Ishikawa (cell line): ENCODE results near the gene NABP2.
A peak's percentile ranks its signal among the peaks of the same experiment; 100 is the strongest.

Source experiments
- CEBPB ChIP-seq: IDR thresholded peaks from 2 replicates; pipeline ENCODE4 v1.6.1; 2012
- CREB1 ChIP-seq: IDR thresholded peaks from 2 replicates; pipeline ENCODE4 v1.6.1; 2012; ENCODE audit warnings: low read depth
- EGR1 ChIP-seq: IDR thresholded peaks from 2 replicates; pipeline ENCODE4 v1.6.1; 2012
- EP300 ChIP-seq: IDR thresholded peaks from 2 replicates; pipeline ENCODE4 v1.6.1; 2012; ENCODE audit warnings: borderline replicate concordance
- FOXM1 ChIP-seq: IDR thresholded peaks from 2 replicates; pipeline ENCODE4 v1.6.1; 2012; ENCODE audit warnings: low read depth, borderline replicate concordance
- MAX ChIP-seq: IDR thresholded peaks from 2 replicates; pipeline ENCODE4 v1.6.1; 2012
- NFIC ChIP-seq: IDR thresholded peaks from 2 replicates; pipeline ENCODE4 v1.6.1; 2012
- RAD21 ChIP-seq: IDR thresholded peaks from 2 replicates; pipeline ENCODE4 v1.6.1; 2012; ENCODE audit warnings: low read depth
- REST ChIP-seq: IDR thresholded peaks from 2 replicates; pipeline ENCODE4 v1.6.1; 2012; ENCODE audit warnings: low read depth, mild to moderate bottlenecking
- TAF1 ChIP-seq: IDR thresholded peaks from 2 replicates; pipeline ENCODE4 v1.6.1; 2012; ENCODE audit warnings: low read depth, mild to moderate bottlenecking
- TCF12 ChIP-seq: IDR thresholded peaks from 2 replicates; pipeline ENCODE4 v1.6.1; 2012; ENCODE audit warnings: low read depth
- TEAD4 ChIP-seq: IDR thresholded peaks from 2 replicates; pipeline ENCODE4 v1.6.1; 2012
- USF1 ChIP-seq: IDR thresholded peaks from 2 replicates; pipeline ENCODE4 v1.6.1; 2012
- YY1 ChIP-seq: IDR thresholded peaks from 2 replicates; pipeline ENCODE4 v1.6.1; 2012; ENCODE audit warnings: low read depth
- ZBTB7A ChIP-seq: IDR thresholded peaks from 2 replicates; pipeline ENCODE4 v1.6.1; 2012; ENCODE audit warnings: low read depth

Gene NABP2

GRCh38 chr12:56206452-56207166, 17.5 kb upstream of the NABP2 start:
- TF ChIP-seq RAD21 (peak; percentile 67), YY1 (no peak), USF1 (no peak), ZBTB7A (no peak)

- TF ChIP-seq EP300 = no peak
- TF ChIP-seq ZBTB7A = no peak
- no peak for TF ChIP-seq CEBPB
- no peak for TF ChIP-seq YY1
- no peak for TF ChIP-seq TAF1
- no peak for TF ChIP-seq REST
- no peak for TF ChIP-seq EGR1
- no peak for TF ChIP-seq CREB1
- TF ChIP-seq TCF12 = no peak
- no peak for TF ChIP-seq USF1
- TF ChIP-seq FOXM1 = no peak
- TF ChIP-seq MAX = no peak
- no peak for TF ChIP-seq RAD21
- no peak for TF ChIP-seq NFIC
- no peak for TF ChIP-seq TEAD4
Measured at GRCh38 chr12:56208006-56208405, 16.1 kb upstream of the NABP2 start.

GRCh38 chr12:56212361-56212760, 11.8 kb upstream of the NABP2 start:
- TF ChIP-seq CREB1 (no peak), EP300 (no peak), TCF12 (no peak), TAF1 (no peak), MAX (no peak), TEAD4 (no peak), NFIC (no peak), REST (no peak), YY1 (no peak), ZBTB7A (no peak), CEBPB (no peak), FOXM1 (no peak), RAD21 (no peak)

- TF ChIP-seq CREB1 (no peak), EP300 (no peak), USF1 (no peak), YY1 (no peak), TEAD4 (no peak), FOXM1 (no peak), EGR1 (no peak), TAF1 (no peak), MAX (no peak), REST (no peak), CEBPB (no peak), TCF12 (no peak), RAD21 (no peak), NFIC (no peak), ZBTB7A (no peak)
Measured at GRCh38 chr12:56213878-56214277, 10.3 kb upstream of the NABP2 start.
